ENCODE data around the gene TNRC6C. TPM values are rescaled to one million over a fixed set of nuclear protein-coding genes. Genes with fewer than 3 reads are reported as not detected.
"Not testable (repeated sequence)": the region's sequence is repeated elsewhere in the genome, so short reads cannot be mapped to it uniquely, and the experiment has no call there.

The TNRC6C gene
- total RNA-seq, 6 experiments from 2014 or later = 6.3 to 9.0 (median 7.5) TPM

GRCh38 chr17:78111727-78112517 is 153.4 kb downstream of the TNRC6C start:
- no peak for DNase-seq
- no peaks in the 10 kb centered on the region for H3K9me3 Mint-ChIP-seq
- no peak overlapping the region for H3K27ac Mint-ChIP-seq
- peaks cover 6% of the 10 kb centered on the region for H3K27me3 Mint-ChIP-seq (ENCODE audit: insufficient read depth)
- H3K4me3 Mint-ChIP-seq = no peak overlapping the region
- TF ChIP-seq CTCF (IDR thresholded peaks at IDR 0.05) = no peak
- H3K4me1 Mint-ChIP-seq (ENCODE audit: low read depth) = peaks cover 17% of the 10 kb centered on the region
- no peaks in the 10 kb centered on the region for H3K36me3 Mint-ChIP-seq (ENCODE audit: low read depth)

- Mint-ChIP-seq H3K4me3 (no peak overlapping the region), H3K27ac (no peak overlapping the region), H3K27me3 (ENCODE audit: insufficient read depth) (peaks cover 6% of the 10 kb centered on the region), H3K4me1 (ENCODE audit: low read depth) (peaks cover 11% of the 10 kb centered on the region), H3K9me3 (no peaks in the 10 kb centered on the region), H3K36me3 (ENCODE audit: low read depth) (no peaks in the 10 kb centered on the region)
- TF ChIP-seq CTCF (IDR thresholded peaks at IDR 0.05) = peak; percentile 100
- DNase-seq = peak; percentile 12
Measured at GRCh38 chr17:78112518-78113471, 154.3 kb downstream of the TNRC6C start.

GRCh38 chr17:78113804-78114785 is 155.6 kb downstream of the TNRC6C start:
- Mint-ChIP-seq H3K27ac (no peak overlapping the region), H3K9me3 (no peaks in the 10 kb centered on the region), H3K4me3 (no peak overlapping the region), H3K36me3 (ENCODE audit: low read depth) (no peaks in the 10 kb centered on the region), H3K4me1 (ENCODE audit: low read depth) (peaks cover 11% of the 10 kb centered on the region), H3K27me3 (ENCODE audit: insufficient read depth) (peaks cover 7% of the 10 kb centered on the region)
- TF ChIP-seq CTCF (IDR thresholded peaks at IDR 0.05) = no peak
- no peak for DNase-seq

GRCh38 chr17:78114831-78115723 is 156.6 kb downstream of the TNRC6C start:
- no peak for TF ChIP-seq CTCF (IDR thresholded peaks at IDR 0.05)
- Mint-ChIP-seq H3K4me3 (no peak overlapping the region), H3K4me1 (ENCODE audit: low read depth) (peaks cover 11% of the 10 kb centered on the region), H3K27me3 (ENCODE audit: insufficient read depth) (peaks cover 7% of the 10 kb centered on the region), H3K9me3 (no peaks in the 10 kb centered on the region), H3K27ac (no peak overlapping the region), H3K36me3 (ENCODE audit: low read depth) (no peaks in the 10 kb centered on the region)
- no peak for DNase-seq

- H3K4me1 Mint-ChIP-seq (ENCODE audit: low read depth); DNase-seq; H3K27me3 Mint-ChIP-seq (ENCODE audit: insufficient read depth); H3K27ac Mint-ChIP-seq; H3K9me3 Mint-ChIP-seq; H3K36me3 Mint-ChIP-seq (ENCODE audit: low read depth); H3K4me3 Mint-ChIP-seq: not testable (repeated sequence)
Measured at GRCh38 chr17:78115803-78116202, 157.3 kb downstream of the TNRC6C start.
